ENCODE results near the gene ABI2. TPM values are rescaled to one million over a fixed set of nuclear protein-coding genes. Genes with fewer than 3 reads are reported as not detected.
A peak's percentile ranks its signal among the peaks of the same experiment; 100 is the strongest.
"Not testable (repeated sequence)": the region's sequence is repeated elsewhere in the genome, so short reads cannot be mapped to it uniquely, and the experiment has no call there.

Gene ABI2
- total and polyA plus RNA-seq, 5 donors from 2014 or later = 17.2 to 28.6 (median 23.6) TPM

DNA sequence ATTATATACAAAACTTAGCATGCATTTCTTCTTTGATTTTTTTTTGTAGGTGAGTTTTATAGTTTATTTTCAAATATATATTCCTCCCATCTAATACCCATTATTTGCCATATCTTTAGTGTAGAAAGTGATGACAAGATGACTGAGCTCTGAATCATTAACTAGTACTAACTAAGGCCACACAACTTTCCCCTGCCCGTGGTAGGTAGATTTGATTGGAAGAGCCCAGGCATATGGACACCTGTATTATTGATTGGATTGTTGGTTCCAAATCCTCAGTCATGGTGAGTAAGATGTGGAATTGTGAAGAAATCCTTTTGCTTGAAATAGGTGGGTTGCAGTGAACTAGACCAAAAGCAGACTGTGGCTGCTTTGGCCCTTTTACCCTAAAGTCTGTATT, 54.8 kb downstream of the ABI2 start:
- ATAC-seq (ENCODE audit: low read depth in 2 of 2) (no peak), DNase-seq (no peak)
- Histone ChIP-seq H3K9me3 (ENCODE audit: control insufficient read depth in 2 of 2, low read length in 2 of 2) (no peaks in the 10 kb centered on the region), H3K4me3 (ENCODE audit: low read depth, low read length) (no peak overlapping the region), H3K27ac (ENCODE audit: insufficient read depth, low read length, poor library complexity, severe bottlenecking) (no peak overlapping the region), H3K4me1 (ENCODE audit: control insufficient read depth, insufficient read depth, low read length, poor library complexity, severe bottlenecking) (no peaks in the 10 kb centered on the region), H3K27me3 (ENCODE audit: control insufficient read depth, insufficient read depth, low read length) (no peaks in the 10 kb centered on the region), H3K36me3 (ENCODE audit: control insufficient read depth, insufficient read depth, low read length) (no peaks in the 10 kb centered on the region)
- Mint-ChIP-seq H3K4me1 (peaks cover 0 to 3% (median under 1%) of the 10 kb centered on the region in 4 donors), H3K36me3 (peaks cover 22% of the 10 kb centered on the region), H3K27ac (no peak overlapping the region), H3K4me3 (no peak overlapping the region), H3K9me3 (no peaks in the 10 kb centered on the region), H3K27me3 (no peaks in the 10 kb centered on the region)

DNA sequence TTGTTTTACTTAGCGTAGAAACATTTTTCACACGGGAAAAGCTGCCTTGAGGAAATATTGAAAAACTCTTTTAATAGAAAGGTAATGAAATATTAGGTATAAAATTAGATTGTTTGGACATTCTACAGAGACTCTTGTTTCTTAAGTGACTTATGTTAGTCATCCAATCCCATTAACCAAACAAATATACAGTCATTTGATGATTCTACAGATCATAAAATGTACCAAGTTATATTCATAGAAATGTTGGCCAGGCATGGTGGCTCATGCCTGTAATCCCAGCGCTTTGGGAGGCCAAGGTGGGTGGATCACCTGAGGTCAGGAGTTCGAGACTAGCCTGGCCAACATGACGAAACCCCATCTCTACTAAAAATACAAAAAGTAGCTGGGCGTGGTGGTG, 60.0 kb downstream of the ABI2 start:
- not testable (repeated sequence) for H3K27ac Mint-ChIP-seq; H3K4me3 ChIP-seq (ENCODE audit: low read depth, low read length); H3K27me3 ChIP-seq (ENCODE audit: control insufficient read depth, insufficient read depth, low read length); H3K4me3 Mint-ChIP-seq; H3K4me1 ChIP-seq (ENCODE audit: control insufficient read depth, insufficient read depth, low read length, poor library complexity, severe bottlenecking); H3K36me3 ChIP-seq (ENCODE audit: control insufficient read depth, insufficient read depth, low read length); H3K27me3 Mint-ChIP-seq; H3K27ac ChIP-seq (ENCODE audit: insufficient read depth, low read length, poor library complexity, severe bottlenecking); H3K9me3 ChIP-seq (ENCODE audit: control insufficient read depth in 2 of 2, low read length in 2 of 2); DNase-seq; ATAC-seq (ENCODE audit: low read depth in 2 of 2); H3K4me1 Mint-ChIP-seq; H3K9me3 Mint-ChIP-seq
- H3K36me3 Mint-ChIP-seq = peaks cover 18% of the 10 kb centered on the region

DNA sequence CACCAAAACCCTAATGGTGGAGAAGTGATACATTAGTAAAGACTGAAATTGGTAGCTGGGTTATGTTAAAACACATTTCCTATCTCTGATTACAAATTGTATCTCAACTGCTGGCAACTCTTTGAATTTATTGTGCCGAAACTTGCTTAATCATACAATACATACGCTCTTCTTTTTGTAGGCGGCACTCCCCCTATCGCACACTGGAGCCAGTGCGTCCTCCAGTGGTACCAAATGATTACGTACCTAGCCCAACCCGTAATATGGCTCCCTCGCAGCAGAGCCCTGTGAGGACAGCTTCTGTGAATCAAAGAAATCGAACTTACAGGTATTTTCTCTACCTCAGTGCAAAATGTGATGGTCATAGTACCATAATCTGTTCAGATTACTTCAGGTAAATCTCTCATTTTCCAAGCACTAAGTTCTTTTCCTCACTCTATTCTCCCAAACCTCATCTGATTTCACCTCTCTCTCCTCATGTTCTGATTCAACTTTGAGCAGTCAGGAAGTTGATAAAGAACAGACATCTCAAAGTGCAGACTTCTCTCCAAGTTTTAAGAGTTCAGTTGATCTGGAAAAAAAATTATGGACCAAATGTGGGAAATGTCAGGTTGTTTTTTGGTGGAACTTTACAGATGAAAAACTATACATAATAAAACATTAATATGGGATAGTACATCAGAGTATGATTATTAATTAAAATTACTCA, 66.5 kb downstream of the ABI2 start:
- Mint-ChIP-seq H3K36me3 (peaks cover 40% of the 10 kb centered on the region), H3K9me3 (peaks cover 0 to 3% (median 0%) of the 10 kb centered on the region in 7 donors), H3K4me3 (no peak overlapping the region), H3K27me3 (no peaks in the 10 kb centered on the region), H3K27ac (no peak overlapping the region), H3K4me1 (peaks cover 0 to 6% (median 2%) of the 10 kb centered on the region in 4 donors)
- H3K27ac ChIP-seq (ENCODE audit: insufficient read depth, low read length, poor library complexity, severe bottlenecking) = no peak overlapping the region
- DNase-seq (no peak), ATAC-seq (ENCODE audit: low read depth in 2 of 2) (no peak)
- H3K9me3 ChIP-seq (ENCODE audit: control insufficient read depth in 2 of 2, low read length in 2 of 2) = no peaks in the 10 kb centered on the region
- peaks cover 14% of the 10 kb centered on the region for H3K36me3 ChIP-seq (ENCODE audit: control insufficient read depth, insufficient read depth, low read length)
- no peak overlapping the region for H3K4me3 ChIP-seq (ENCODE audit: low read depth, low read length)
- no peaks in the 10 kb centered on the region for H3K27me3 ChIP-seq (ENCODE audit: control insufficient read depth, insufficient read depth, low read length)
- H3K4me1 ChIP-seq (ENCODE audit: control insufficient read depth, insufficient read depth, low read length, poor library complexity, severe bottlenecking) = no peaks in the 10 kb centered on the region

DNA sequence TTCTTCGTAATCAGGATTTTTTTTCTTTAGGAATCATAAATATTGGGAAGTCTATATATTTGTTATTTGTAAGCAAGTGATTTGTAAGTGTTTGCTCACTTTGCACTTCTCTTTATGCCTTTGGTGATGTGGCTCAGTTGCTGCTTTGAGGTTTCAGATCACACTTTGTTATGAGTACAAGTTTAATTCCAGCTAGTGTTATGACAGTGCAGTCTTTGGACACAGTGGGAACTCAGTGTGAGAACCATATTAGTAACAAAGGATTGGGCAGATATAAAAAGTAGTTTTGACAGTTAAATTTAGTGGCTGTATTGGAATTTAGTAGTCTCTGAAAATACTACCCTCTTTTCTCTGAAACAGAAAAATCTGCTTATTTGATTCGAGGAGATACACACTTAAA, 67.7 kb downstream of the ABI2 start:
- Mint-ChIP-seq H3K4me3 (no peak overlapping the region), H3K27ac (peak overlapping the region in 1 of 3 donors; percentile 26), H3K36me3 (peaks cover 40% of the 10 kb centered on the region), H3K27me3 (no peaks in the 10 kb centered on the region), H3K4me1 (peaks cover 0 to 6% (median 1%) of the 10 kb centered on the region in 4 donors), H3K9me3 (peaks cover 0 to 3% (median 0%) of the 10 kb centered on the region in 7 donors)
- DNase-seq = no peak
- H3K36me3 ChIP-seq (ENCODE audit: control insufficient read depth, insufficient read depth, low read length) = peaks cover 14% of the 10 kb centered on the region
- H3K4me1 ChIP-seq (ENCODE audit: control insufficient read depth, insufficient read depth, low read length, poor library complexity, severe bottlenecking) = no peaks in the 10 kb centered on the region
- H3K9me3 ChIP-seq (ENCODE audit: control insufficient read depth in 2 of 2, low read length in 2 of 2) = no peaks in the 10 kb centered on the region
- H3K4me3 ChIP-seq (ENCODE audit: low read depth, low read length) = no peak overlapping the region
- H3K27me3 ChIP-seq (ENCODE audit: control insufficient read depth, insufficient read depth, low read length) = no peaks in the 10 kb centered on the region
- ATAC-seq (ENCODE audit: low read depth in 2 of 2) = no peak
- no peak overlapping the region for H3K27ac ChIP-seq (ENCODE audit: insufficient read depth, low read length, poor library complexity, severe bottlenecking)

DNA sequence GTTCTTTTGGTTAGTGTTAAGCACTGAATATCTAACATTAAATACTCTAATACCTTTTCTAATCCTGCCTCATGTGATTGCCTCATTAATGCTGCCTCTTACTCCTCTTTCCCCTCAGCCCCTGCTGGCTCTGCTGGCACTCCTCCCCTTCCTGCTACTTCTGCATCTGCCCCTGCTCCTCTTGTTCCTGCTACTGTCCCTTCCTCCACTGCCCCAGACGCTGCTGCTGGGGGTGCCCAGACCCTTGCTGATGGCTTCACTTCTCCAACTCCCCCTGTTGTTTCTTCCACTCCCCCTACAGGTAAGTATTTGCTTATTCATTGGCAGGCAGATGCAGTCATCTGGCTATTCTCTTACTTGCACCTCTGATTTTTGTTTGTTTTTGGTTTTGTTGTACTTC, 68.5 kb downstream of the ABI2 start:
- H3K9me3 Mint-ChIP-seq = peaks cover 0 to 3% (median 0%) of the 10 kb centered on the region in 7 donors
- DNase-seq (no peak), ATAC-seq (ENCODE audit: low read depth in 2 of 2) (no peak)
- H3K4me1 ChIP-seq (ENCODE audit: control insufficient read depth, insufficient read depth, low read length, poor library complexity, severe bottlenecking) = no peaks in the 10 kb centered on the region
- H3K9me3 ChIP-seq (ENCODE audit: control insufficient read depth in 2 of 2, low read length in 2 of 2) = no peaks in the 10 kb centered on the region
- no peak overlapping the region for H3K4me3 ChIP-seq (ENCODE audit: low read depth, low read length)
- peaks cover 14% of the 10 kb centered on the region for H3K36me3 ChIP-seq (ENCODE audit: control insufficient read depth, insufficient read depth, low read length)
- H3K27ac Mint-ChIP-seq = peak overlapping the region in 1 of 3 donors; percentile 56
- H3K4me1 Mint-ChIP-seq = peaks cover 0 to 6% (median 3%) of the 10 kb centered on the region in 4 donors
- no peak overlapping the region for H3K4me3 Mint-ChIP-seq
- peaks cover 40% of the 10 kb centered on the region for H3K36me3 Mint-ChIP-seq
- H3K27ac ChIP-seq (ENCODE audit: insufficient read depth, low read length, poor library complexity, severe bottlenecking) = no peak overlapping the region
- no peaks in the 10 kb centered on the region for H3K27me3 ChIP-seq (ENCODE audit: control insufficient read depth, insufficient read depth, low read length)
- no peaks in the 10 kb centered on the region for H3K27me3 Mint-ChIP-seq

DNA sequence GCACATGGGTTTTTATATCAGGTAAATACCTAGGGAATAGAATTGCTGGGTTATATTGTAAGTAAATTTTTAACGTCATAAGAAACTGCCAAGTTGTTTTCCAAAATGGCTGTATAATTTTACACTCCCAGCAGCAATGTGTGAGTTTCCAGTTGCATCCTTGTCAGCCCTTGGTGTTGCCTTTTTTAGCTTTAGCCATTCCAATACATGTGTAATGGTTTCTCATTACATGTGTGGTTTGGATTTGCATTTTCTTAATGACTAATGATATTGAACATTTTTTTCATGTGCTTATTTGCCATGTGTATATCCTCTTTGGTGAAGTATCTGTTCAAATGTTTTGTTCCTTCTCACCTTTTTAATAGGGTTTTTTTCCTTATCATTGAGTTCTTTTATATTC, 70.8 kb downstream of the ABI2 start:
- no peak overlapping the region for H3K27ac Mint-ChIP-seq
- no peak overlapping the region for H3K4me3 ChIP-seq (ENCODE audit: low read depth, low read length)
- H3K36me3 ChIP-seq (ENCODE audit: control insufficient read depth, insufficient read depth, low read length) = peaks cover 21% of the 10 kb centered on the region
- H3K4me1 Mint-ChIP-seq = peaks cover 0 to 4% (median 1%) of the 10 kb centered on the region in 4 donors
- no peak for ATAC-seq (ENCODE audit: low read depth in 2 of 2)
- no peaks in the 10 kb centered on the region for H3K27me3 ChIP-seq (ENCODE audit: control insufficient read depth, insufficient read depth, low read length)
- H3K4me1 ChIP-seq (ENCODE audit: control insufficient read depth, insufficient read depth, low read length, poor library complexity, severe bottlenecking) = no peaks in the 10 kb centered on the region
- no peaks in the 10 kb centered on the region for H3K9me3 ChIP-seq (ENCODE audit: control insufficient read depth in 2 of 2, low read length in 2 of 2)
- H3K27me3 Mint-ChIP-seq = no peaks in the 10 kb centered on the region
- no peak overlapping the region for H3K4me3 Mint-ChIP-seq
- peaks cover 35% of the 10 kb centered on the region for H3K36me3 Mint-ChIP-seq
- no peak overlapping the region for H3K27ac ChIP-seq (ENCODE audit: insufficient read depth, low read length, poor library complexity, severe bottlenecking)
- peaks cover 0 to 3% (median 0%) of the 10 kb centered on the region in 7 donors for H3K9me3 Mint-ChIP-seq
- no peak for DNase-seq

DNA sequence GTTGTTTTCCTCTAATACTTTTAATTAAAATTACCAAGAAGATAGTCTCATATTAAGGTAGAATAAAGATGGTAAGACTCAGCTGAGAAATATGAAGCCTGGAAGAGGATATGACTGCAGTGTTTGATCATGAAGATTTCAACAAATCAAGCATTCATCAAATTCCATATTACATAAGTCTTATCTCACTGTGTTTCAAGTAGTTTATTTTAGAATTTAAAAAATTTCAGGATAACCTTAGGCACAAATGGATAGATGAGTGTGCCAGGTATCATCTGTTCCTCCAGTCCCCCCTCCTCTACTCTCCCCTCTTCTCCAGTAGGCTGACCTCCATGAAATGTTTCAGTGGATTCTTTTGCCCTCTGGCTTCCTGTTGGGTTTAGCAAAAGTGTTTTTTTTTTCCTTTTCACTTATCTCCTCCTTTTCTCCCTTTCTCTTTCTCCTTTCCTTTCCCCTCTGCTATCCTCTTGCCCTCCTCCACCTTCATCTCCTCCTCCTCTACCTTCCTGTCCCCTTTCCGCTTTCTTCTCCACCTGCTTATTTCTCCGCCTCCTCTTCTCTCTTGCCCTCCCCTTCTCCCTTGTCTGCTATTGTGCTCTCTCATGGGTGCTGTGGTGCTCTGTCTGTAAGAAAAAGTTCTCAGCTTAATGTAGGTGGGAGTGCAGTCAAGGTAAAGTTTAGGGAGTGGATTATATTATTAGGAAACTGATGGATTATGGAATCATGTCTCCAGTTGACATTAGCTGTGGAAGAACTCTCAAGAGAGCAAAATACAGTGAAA, 72.8 kb downstream of the ABI2 start:
- ATAC-seq (ENCODE audit: low read depth in 2 of 2) = no peak
- Histone ChIP-seq H3K4me3 (ENCODE audit: low read depth, low read length) (no peak overlapping the region), H3K4me1 (ENCODE audit: control insufficient read depth, insufficient read depth, low read length, poor library complexity, severe bottlenecking) (no peaks in the 10 kb centered on the region), H3K27ac (ENCODE audit: insufficient read depth, low read length, poor library complexity, severe bottlenecking) (no peak overlapping the region), H3K36me3 (ENCODE audit: control insufficient read depth, insufficient read depth, low read length) (peaks cover 24% of the 10 kb centered on the region), H3K27me3 (ENCODE audit: control insufficient read depth, insufficient read depth, low read length) (no peaks in the 10 kb centered on the region), H3K9me3 (ENCODE audit: control insufficient read depth in 2 of 2, low read length in 2 of 2) (no peaks in the 10 kb centered on the region)
- Mint-ChIP-seq H3K27me3 (no peaks in the 10 kb centered on the region), H3K9me3 (peaks cover 0 to 3% (median 0%) of the 10 kb centered on the region in 7 donors), H3K4me1 (peaks cover 0 to 4% (median 0%) of the 10 kb centered on the region in 4 donors), H3K27ac (no peak overlapping the region), H3K4me3 (no peak overlapping the region), H3K36me3 (peaks cover 33% of the 10 kb centered on the region)
- no peak for DNase-seq
